OCI-LY1 (cell line): ENCODE measurements around the gene TGFBR2.

Experiments
- EZH2 ChIP-seq: fragments of 200-600 bp; sonication (generic), shearing (Covaris generic); IDR thresholded peaks from 2 replicates; pipeline ENCODE4 v1.8.0; 2017; ENCODE audit warnings: borderline replicate concordance, mixed run types, mild to moderate bottlenecking, antibody characterized with exemption, low read length, moderate library complexity, mixed read lengths
- TF ChIP-seq, protein P1 (sequence below): fragments of 200-600 bp; sonication (generic), shearing (Covaris generic); IDR thresholded peaks from 2 replicates; pipeline ENCODE4 v1.5.1; 2017; ENCODE audit warnings: mild to moderate bottlenecking, antibody characterized with exemption, low read length, moderate library complexity, mixed read lengths

DNA sequence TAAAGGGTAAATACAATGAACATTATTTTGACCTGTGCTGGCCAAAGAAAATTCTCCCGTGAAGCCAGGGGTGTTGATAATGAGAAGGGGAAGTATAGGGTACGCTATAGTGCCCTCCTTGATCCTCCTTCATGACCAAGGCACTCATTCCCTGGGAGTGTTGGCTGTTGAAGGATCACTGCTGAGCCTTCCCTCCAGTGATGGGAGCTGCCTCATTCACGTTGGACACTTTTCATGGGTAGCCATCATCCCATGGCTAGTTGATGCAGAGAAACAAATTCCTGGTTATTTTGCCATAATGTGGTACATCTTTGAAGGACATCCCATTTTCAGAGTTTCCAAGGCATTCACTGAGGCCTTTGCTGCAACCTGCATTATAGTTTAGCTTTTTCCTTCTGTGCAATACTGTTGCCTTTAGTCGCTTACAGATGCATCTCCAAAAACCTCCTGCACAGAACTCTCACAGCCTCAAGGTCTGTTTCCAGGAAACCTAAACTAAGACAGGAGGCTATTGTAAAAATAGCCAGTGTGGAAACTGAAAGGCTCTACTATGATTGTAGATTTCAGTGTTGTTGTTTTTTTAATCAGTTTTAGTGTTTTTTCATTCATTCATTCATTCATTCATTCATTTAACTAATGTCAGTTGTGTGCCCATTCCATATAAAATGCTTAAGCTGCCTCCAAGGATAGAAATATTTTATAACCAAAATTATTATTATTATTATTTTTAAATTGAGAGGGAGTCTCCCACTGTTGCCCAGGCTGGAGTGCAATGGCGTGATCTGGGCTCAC lies 40.8 kb downstream of the TGFBR2 start:
- TF ChIP-seq, protein P1, sequence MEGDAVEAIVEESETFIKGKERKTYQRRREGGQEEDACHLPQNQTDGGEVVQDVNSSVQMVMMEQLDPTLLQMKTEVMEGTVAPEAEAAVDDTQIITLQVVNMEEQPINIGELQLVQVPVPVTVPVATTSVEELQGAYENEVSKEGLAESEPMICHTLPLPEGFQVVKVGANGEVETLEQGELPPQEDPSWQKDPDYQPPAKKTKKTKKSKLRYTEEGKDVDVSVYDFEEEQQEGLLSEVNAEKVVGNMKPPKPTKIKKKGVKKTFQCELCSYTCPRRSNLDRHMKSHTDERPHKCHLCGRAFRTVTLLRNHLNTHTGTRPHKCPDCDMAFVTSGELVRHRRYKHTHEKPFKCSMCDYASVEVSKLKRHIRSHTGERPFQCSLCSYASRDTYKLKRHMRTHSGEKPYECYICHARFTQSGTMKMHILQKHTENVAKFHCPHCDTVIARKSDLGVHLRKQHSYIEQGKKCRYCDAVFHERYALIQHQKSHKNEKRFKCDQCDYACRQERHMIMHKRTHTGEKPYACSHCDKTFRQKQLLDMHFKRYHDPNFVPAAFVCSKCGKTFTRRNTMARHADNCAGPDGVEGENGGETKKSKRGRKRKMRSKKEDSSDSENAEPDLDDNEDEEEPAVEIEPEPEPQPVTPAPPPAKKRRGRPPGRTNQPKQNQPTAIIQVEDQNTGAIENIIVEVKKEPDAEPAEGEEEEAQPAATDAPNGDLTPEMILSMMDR = no peak
- TF ChIP-seq EZH2 = no peak
